Liver (tissue), 3 donors: ENCODE measurements around the gene SLC22A9.
"Not testable (repeated sequence)": the region's sequence is repeated elsewhere in the genome, so short reads cannot be mapped to it uniquely, and the experiment has no call there.

ENCODE experiments used
- RXRA ChIP-seq, 2 donors: IDR thresholded peaks; 2 replicates each; pipeline ENCODE4 v1.6.1; 2017 to 2018; ENCODE audit warnings: antibody characterized with exemption in 2 of 2, mild to moderate bottlenecking in 1 of 2
- TAF1 ChIP-seq: conservative IDR thresholded peaks from 2 replicates; pipeline ENCODE4 v1.6.1; 2016; ENCODE audit warnings: antibody characterized with exemption, mild to moderate bottlenecking
- TF ChIP-seq, protein P1 (sequence below): IDR thresholded peaks from 2 replicates; pipeline ENCODE4 v1.6.1; 2016; ENCODE audit warnings: antibody characterized with exemption
- TF ChIP-seq, protein P2 (sequence below): fragments of 150-350 bp; IDR thresholded peaks from 2 replicates; pipeline ENCODE4 v1.5.1; 2017; ENCODE audit warnings: improper control_type of control experiment, low read depth, low read length; ENCODE audit not compliant: missing input control
- donor health status: healthy.
- donor health status: healthy.

DNA sequence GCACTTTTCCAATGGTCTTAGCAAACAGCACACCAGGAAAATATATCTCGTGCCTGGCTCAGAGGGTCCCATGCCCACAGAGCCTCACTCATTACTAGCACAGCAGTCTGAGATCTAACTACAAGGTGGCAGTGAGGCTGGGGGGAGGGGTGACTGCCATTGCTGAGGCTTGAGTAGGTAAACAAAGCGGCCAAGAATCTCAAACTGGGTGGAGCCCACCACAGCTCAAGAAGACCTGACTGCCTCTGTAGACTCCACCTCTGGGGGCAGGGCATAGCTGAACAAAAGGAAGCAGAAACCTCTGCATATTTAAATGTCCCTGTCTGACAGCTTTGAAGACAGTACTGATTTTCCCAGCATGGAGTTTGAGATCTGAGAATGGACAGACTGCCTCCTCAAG, 61.1 kb downstream of the SLC22A9 start:
- TF ChIP-seq RXRA (IDR thresholded peaks at IDR 0.05); TAF1: not testable (repeated sequence)
- TF ChIP-seq, protein P1, sequence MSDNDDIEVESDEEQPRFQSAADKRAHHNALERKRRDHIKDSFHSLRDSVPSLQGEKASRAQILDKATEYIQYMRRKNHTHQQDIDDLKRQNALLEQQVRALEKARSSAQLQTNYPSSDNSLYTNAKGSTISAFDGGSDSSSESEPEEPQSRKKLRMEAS = not testable (repeated sequence)
- TF ChIP-seq, protein P2, sequence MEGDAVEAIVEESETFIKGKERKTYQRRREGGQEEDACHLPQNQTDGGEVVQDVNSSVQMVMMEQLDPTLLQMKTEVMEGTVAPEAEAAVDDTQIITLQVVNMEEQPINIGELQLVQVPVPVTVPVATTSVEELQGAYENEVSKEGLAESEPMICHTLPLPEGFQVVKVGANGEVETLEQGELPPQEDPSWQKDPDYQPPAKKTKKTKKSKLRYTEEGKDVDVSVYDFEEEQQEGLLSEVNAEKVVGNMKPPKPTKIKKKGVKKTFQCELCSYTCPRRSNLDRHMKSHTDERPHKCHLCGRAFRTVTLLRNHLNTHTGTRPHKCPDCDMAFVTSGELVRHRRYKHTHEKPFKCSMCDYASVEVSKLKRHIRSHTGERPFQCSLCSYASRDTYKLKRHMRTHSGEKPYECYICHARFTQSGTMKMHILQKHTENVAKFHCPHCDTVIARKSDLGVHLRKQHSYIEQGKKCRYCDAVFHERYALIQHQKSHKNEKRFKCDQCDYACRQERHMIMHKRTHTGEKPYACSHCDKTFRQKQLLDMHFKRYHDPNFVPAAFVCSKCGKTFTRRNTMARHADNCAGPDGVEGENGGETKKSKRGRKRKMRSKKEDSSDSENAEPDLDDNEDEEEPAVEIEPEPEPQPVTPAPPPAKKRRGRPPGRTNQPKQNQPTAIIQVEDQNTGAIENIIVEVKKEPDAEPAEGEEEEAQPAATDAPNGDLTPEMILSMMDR = not testable (repeated sequence)
